ENCODE data around the gene NLGN4Y. TPM values are rescaled to one million over a fixed set of nuclear protein-coding genes. Genes with fewer than 3 reads are reported as not detected.
A peak's percentile ranks its signal among the peaks of the same experiment; 100 is the strongest.

The NLGN4Y gene
- 27.1 TPM for polyA plus RNA-seq (2013, experiment 1 of 2)
- 24.2 TPM for polyA plus RNA-seq (2013, experiment 2 of 2)

GRCh38 chrY:14524272-14525231, at the start of gene NLGN4Y:
Gene NLGN4Y (plus strand): TSS chrY:14524529. CDS start chrY:14622120, 97,591 bp downstream.
- Histone ChIP-seq H3K4me3 (ENCODE audit: low read length) (peak within 1 kb of the TSS; percentile 80), H3K27ac (ENCODE audit: low read depth, low read length) (peak within 1 kb of the TSS; percentile 73), H3K27me3 (ENCODE audit: insufficient read depth, low read length) (no peaks in the 10 kb centered on the region), H3K36me3 (ENCODE audit: insufficient read depth, low read length) (no peaks in the 10 kb centered on the region), H3K9ac (ENCODE audit: low read depth, low read length) (peak within 1 kb of the TSS; percentile 85), H3K4me1 (ENCODE audit: insufficient read depth, low read length) (peaks cover 14% of the 10 kb centered on the region), H3K9me3 (ENCODE audit: insufficient read depth, low read depth, low read length) (no peaks in the 10 kb centered on the region)
- under 1% methylated on average over 50 of the region's 65 CpGs for WGBS

GRCh38 chrY:14485935-14486334, 38.4 kb upstream of the NLGN4Y start:
- Histone ChIP-seq H3K27me3 (ENCODE audit: insufficient read depth, low read length) (no peaks in the 10 kb centered on the region), H3K4me1 (ENCODE audit: insufficient read depth, low read length) (no peaks in the 10 kb centered on the region), H3K4me3 (ENCODE audit: low read length) (no peak overlapping the region), H3K9ac (ENCODE audit: low read depth, low read length) (no peak overlapping the region), H3K9me3 (ENCODE audit: insufficient read depth, low read depth, low read length) (no peaks in the 10 kb centered on the region), H3K36me3 (ENCODE audit: insufficient read depth, low read length) (no peaks in the 10 kb centered on the region), H3K27ac (ENCODE audit: low read depth, low read length) (no peak overlapping the region)

- no peaks in the 10 kb centered on the region for H3K9me3 ChIP-seq (ENCODE audit: insufficient read depth, low read depth, low read length)
- no peak overlapping the region for H3K4me3 ChIP-seq (ENCODE audit: low read length)
- H3K27ac ChIP-seq (ENCODE audit: low read depth, low read length): no peak overlapping the region
- H3K27me3 ChIP-seq (ENCODE audit: insufficient read depth, low read length): no peaks in the 10 kb centered on the region
- H3K9ac ChIP-seq (ENCODE audit: low read depth, low read length): no peak overlapping the region
- H3K36me3 ChIP-seq (ENCODE audit: insufficient read depth, low read length): no peaks in the 10 kb centered on the region
- no peaks in the 10 kb centered on the region for H3K4me1 ChIP-seq (ENCODE audit: insufficient read depth, low read length)
- 90% methylated on average over 1 of the region's 1 CpG for WGBS
Observed at GRCh38 chrY:14490226-14490625, 34.1 kb upstream of the NLGN4Y start.

GRCh38 chrY:14498071-14498470, 26.3 kb upstream of the NLGN4Y start:
- 77% methylated on average over 2 of the region's 2 CpGs for WGBS
- H3K27ac ChIP-seq (ENCODE audit: low read depth, low read length): no peak overlapping the region
- H3K9me3 ChIP-seq (ENCODE audit: insufficient read depth, low read depth, low read length): no peaks in the 10 kb centered on the region
- no peak overlapping the region for H3K9ac ChIP-seq (ENCODE audit: low read depth, low read length)
- H3K36me3 ChIP-seq (ENCODE audit: insufficient read depth, low read length): no peaks in the 10 kb centered on the region
- H3K4me3 ChIP-seq (ENCODE audit: low read length): no peak overlapping the region
- no peaks in the 10 kb centered on the region for H3K27me3 ChIP-seq (ENCODE audit: insufficient read depth, low read length)
- no peaks in the 10 kb centered on the region for H3K4me1 ChIP-seq (ENCODE audit: insufficient read depth, low read length)

- no CpG with 5 or more reads among the region's 2 CpGs for WGBS
- H3K9me3 ChIP-seq (ENCODE audit: insufficient read depth, low read depth, low read length): no peaks in the 10 kb centered on the region
- no peak overlapping the region for H3K9ac ChIP-seq (ENCODE audit: low read depth, low read length)
- H3K4me1 ChIP-seq (ENCODE audit: insufficient read depth, low read length): no peaks in the 10 kb centered on the region
- no peak overlapping the region for H3K27ac ChIP-seq (ENCODE audit: low read depth, low read length)
- no peaks in the 10 kb centered on the region for H3K36me3 ChIP-seq (ENCODE audit: insufficient read depth, low read length)
- H3K4me3 ChIP-seq (ENCODE audit: low read length): no peak overlapping the region
- no peaks in the 10 kb centered on the region for H3K27me3 ChIP-seq (ENCODE audit: insufficient read depth, low read length)
Observed at GRCh38 chrY:14504592-14504991, 19.7 kb upstream of the NLGN4Y start.

GRCh38 chrY:14522379-14522950, 1.9 kb upstream of the NLGN4Y start:
- H3K36me3 ChIP-seq (ENCODE audit: insufficient read depth, low read length): no peaks in the 10 kb centered on the region
- H3K9me3 ChIP-seq (ENCODE audit: insufficient read depth, low read depth, low read length): no peaks in the 10 kb centered on the region
- WGBS: under 1% methylated on average over 12 of the region's 14 CpGs
- peak overlapping the region; percentile 85; the same call in 1 of the 2 replicates for H3K9ac ChIP-seq (ENCODE audit: low read depth, low read length)
- peak overlapping the region; percentile 80 for H3K4me3 ChIP-seq (ENCODE audit: low read length)
- peak overlapping the region; percentile 75; the same call in 1 of the 2 replicates for H3K27ac ChIP-seq (ENCODE audit: low read depth, low read length)
- H3K27me3 ChIP-seq (ENCODE audit: insufficient read depth, low read length): no peaks in the 10 kb centered on the region
- peaks cover 10% of the 10 kb centered on the region; the same call in 1 of the 2 replicates for H3K4me1 ChIP-seq (ENCODE audit: insufficient read depth, low read length)

- H3K9ac ChIP-seq (ENCODE audit: low read depth, low read length): peak overlapping the region; percentile 85
- no peaks in the 10 kb centered on the region for H3K27me3 ChIP-seq (ENCODE audit: insufficient read depth, low read length)
- 1% methylated on average over 25 of the region's 31 CpGs for WGBS
- peaks cover 14% of the 10 kb centered on the region for H3K4me1 ChIP-seq (ENCODE audit: insufficient read depth, low read length)
- peak overlapping the region; percentile 73; the same call in 1 of the 2 replicates for H3K27ac ChIP-seq (ENCODE audit: low read depth, low read length)
- peak overlapping the region; percentile 80 for H3K4me3 ChIP-seq (ENCODE audit: low read length)
- no peaks in the 10 kb centered on the region for H3K9me3 ChIP-seq (ENCODE audit: insufficient read depth, low read depth, low read length)
- H3K36me3 ChIP-seq (ENCODE audit: insufficient read depth, low read length): no peaks in the 10 kb centered on the region
Observed at GRCh38 chrY:14523491-14524271, 648 bp upstream of the NLGN4Y start.

- Histone ChIP-seq H3K4me3 (ENCODE audit: low read length) (peak overlapping the region; percentile 80), H3K27ac (ENCODE audit: low read depth, low read length) (no peak overlapping the region; the same call in 1 of the 2 replicates), H3K36me3 (ENCODE audit: insufficient read depth, low read length) (no peaks in the 10 kb centered on the region), H3K27me3 (ENCODE audit: insufficient read depth, low read length) (no peaks in the 10 kb centered on the region), H3K9ac (ENCODE audit: low read depth, low read length) (peak overlapping the region; percentile 85), H3K4me1 (ENCODE audit: insufficient read depth, low read length) (peaks cover 14% of the 10 kb centered on the region), H3K9me3 (ENCODE audit: insufficient read depth, low read depth, low read length) (no peaks in the 10 kb centered on the region)
- under 1% methylated on average over 11 of the region's 13 CpGs for WGBS
Observed at GRCh38 chrY:14525315-14525714, 986 bp downstream of the NLGN4Y start.

GRCh38 chrY:14528361-14528760, 4.0 kb downstream of the NLGN4Y start:
- H3K9me3 ChIP-seq (ENCODE audit: insufficient read depth, low read depth, low read length): no peaks in the 10 kb centered on the region
- H3K36me3 ChIP-seq (ENCODE audit: insufficient read depth, low read length): no peaks in the 10 kb centered on the region
- WGBS: 90% methylated on average over 6 of the region's 7 CpGs
- no peak overlapping the region for H3K27ac ChIP-seq (ENCODE audit: low read depth, low read length)
- peaks cover 10% of the 10 kb centered on the region for H3K4me1 ChIP-seq (ENCODE audit: insufficient read depth, low read length)
- H3K9ac ChIP-seq (ENCODE audit: low read depth, low read length): no peak overlapping the region
- no peaks in the 10 kb centered on the region for H3K27me3 ChIP-seq (ENCODE audit: insufficient read depth, low read length)
- H3K4me3 ChIP-seq (ENCODE audit: low read length): no peak overlapping the region

- Histone ChIP-seq H3K27ac (ENCODE audit: low read depth, low read length) (no peak overlapping the region), H3K9me3 (ENCODE audit: insufficient read depth, low read depth, low read length) (no peaks in the 10 kb centered on the region), H3K27me3 (ENCODE audit: insufficient read depth, low read length) (no peaks in the 10 kb centered on the region), H3K9ac (ENCODE audit: low read depth, low read length) (no peak overlapping the region), H3K4me1 (ENCODE audit: insufficient read depth, low read length) (peaks cover 13% of the 10 kb centered on the region; the same call in 1 of the 2 replicates), H3K36me3 (ENCODE audit: insufficient read depth, low read length) (no peaks in the 10 kb centered on the region; the same call in 1 of the 2 replicates), H3K4me3 (ENCODE audit: low read length) (no peak overlapping the region)
Observed at GRCh38 chrY:14536703-14537102, 12.4 kb downstream of the NLGN4Y start.

Measured in HUES64 (cell line).